ENCODE results near the gene FKBP7. TPM values are rescaled to one million over a fixed set of nuclear protein-coding genes. Genes with fewer than 3 reads are reported as not detected.
A peak's percentile ranks its signal among the peaks of the same experiment; 100 is the strongest.

Gene FKBP7
- total and polyA plus RNA-seq, 2 of the 13 experiments (the other 11 are each of a cell fraction or from before 2014, with no cell fraction given): 12.4 to 14.8 TPM

DNA sequence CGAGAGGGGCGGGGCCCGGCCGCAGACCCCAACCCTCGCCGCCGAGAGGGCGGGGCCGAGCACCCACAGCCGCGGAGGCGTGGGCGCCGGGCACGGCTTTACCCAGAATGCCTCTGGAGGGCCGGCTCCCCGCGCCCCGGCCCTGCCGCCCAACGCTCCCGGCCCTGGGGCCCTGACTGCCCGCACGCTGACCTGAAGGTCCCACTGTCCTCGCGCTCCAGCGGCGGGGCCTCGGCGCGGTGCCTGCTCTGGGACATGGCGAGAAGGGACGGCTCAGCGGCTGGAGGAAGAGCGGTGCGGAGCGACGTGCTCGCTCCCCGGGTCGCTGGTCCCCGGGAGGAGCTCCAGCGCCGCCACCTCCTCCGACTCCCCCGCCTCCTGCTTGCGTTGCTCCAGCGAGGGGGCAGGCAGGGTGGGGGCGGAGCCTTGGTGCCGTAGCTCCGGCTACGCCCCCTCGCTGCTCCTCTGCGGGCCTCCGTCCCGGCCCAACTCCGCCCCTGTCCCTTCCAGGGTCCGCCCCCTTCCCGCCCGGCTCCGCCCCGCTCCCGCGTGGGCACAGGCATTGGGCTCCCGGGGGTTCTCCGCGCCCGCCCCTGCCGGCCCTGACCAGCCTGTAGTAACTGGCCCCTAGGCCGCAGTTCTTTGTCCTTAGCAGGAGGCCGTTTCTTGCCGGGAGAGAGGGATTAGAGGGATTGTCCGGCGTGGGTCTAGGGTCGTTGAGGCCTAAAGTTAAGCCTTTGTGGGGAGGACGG lies 27.4 kb downstream of the FKBP7 start, which contains the start of the genes PJVK and PRKRA (continued):
- TF ChIP-seq, protein P1, sequence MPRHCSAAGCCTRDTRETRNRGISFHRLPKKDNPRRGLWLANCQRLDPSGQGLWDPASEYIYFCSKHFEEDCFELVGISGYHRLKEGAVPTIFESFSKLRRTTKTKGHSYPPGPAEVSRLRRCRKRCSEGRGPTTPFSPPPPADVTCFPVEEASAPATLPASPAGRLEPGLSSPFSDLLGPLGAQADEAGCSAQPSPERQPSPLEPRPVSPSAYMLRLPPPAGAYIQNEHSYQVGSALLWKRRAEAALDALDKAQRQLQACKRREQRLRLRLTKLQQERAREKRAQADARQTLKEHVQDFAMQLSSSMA (CRISPR knock-in tag; IDR thresholded peaks at IDR 0.05): peak; percentile 79; the same call in 1 of the 2 replicates
- TF ChIP-seq, protein P2, sequence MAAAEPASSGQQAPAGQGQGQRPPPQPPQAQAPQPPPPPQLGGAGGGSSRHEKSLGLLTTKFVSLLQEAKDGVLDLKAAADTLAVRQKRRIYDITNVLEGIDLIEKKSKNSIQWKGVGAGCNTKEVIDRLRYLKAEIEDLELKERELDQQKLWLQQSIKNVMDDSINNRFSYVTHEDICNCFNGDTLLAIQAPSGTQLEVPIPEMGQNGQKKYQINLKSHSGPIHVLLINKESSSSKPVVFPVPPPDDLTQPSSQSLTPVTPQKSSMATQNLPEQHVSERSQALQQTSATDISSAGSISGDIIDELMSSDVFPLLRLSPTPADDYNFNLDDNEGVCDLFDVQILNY (CRISPR knock-in tag; conservative IDR thresholded peaks at IDR 0.05): peak; percentile 79
- TF ChIP-seq ZNF7 (CRISPR knock-in tag; IDR thresholded peaks at IDR 0.05) (no peak), KLF13 (CRISPR knock-in tag; IDR thresholded peaks at IDR 0.05) (peak; percentile 86; the same call in 1 of the 2 replicates), ERF (CRISPR knock-in tag; IDR thresholded peaks at IDR 0.05) (peak; percentile 96), MYNN (CRISPR knock-in tag; IDR thresholded peaks at IDR 0.05; ENCODE audit: low read depth) (no peak; the same call in 1 of the 2 replicates), CREM (IDR thresholded peaks at IDR 0.05) (peak; percentile 17; the same call in 1 of the 2 replicates), CREM (CRISPR knock-in tag; IDR thresholded peaks at IDR 0.05) (no peak), MXD4 (CRISPR knock-in tag; IDR thresholded peaks at IDR 0.05) (peak; percentile 95), ZNF354B (CRISPR knock-in tag; IDR thresholded peaks at IDR 0.05) (no peak), ZNF329 (CRISPR knock-in tag; IDR thresholded peaks at IDR 0.05; ENCODE audit: low read depth) (peak; percentile 84; the same call in 1 of the 2 replicates)
- TF ChIP-seq, protein P3, sequence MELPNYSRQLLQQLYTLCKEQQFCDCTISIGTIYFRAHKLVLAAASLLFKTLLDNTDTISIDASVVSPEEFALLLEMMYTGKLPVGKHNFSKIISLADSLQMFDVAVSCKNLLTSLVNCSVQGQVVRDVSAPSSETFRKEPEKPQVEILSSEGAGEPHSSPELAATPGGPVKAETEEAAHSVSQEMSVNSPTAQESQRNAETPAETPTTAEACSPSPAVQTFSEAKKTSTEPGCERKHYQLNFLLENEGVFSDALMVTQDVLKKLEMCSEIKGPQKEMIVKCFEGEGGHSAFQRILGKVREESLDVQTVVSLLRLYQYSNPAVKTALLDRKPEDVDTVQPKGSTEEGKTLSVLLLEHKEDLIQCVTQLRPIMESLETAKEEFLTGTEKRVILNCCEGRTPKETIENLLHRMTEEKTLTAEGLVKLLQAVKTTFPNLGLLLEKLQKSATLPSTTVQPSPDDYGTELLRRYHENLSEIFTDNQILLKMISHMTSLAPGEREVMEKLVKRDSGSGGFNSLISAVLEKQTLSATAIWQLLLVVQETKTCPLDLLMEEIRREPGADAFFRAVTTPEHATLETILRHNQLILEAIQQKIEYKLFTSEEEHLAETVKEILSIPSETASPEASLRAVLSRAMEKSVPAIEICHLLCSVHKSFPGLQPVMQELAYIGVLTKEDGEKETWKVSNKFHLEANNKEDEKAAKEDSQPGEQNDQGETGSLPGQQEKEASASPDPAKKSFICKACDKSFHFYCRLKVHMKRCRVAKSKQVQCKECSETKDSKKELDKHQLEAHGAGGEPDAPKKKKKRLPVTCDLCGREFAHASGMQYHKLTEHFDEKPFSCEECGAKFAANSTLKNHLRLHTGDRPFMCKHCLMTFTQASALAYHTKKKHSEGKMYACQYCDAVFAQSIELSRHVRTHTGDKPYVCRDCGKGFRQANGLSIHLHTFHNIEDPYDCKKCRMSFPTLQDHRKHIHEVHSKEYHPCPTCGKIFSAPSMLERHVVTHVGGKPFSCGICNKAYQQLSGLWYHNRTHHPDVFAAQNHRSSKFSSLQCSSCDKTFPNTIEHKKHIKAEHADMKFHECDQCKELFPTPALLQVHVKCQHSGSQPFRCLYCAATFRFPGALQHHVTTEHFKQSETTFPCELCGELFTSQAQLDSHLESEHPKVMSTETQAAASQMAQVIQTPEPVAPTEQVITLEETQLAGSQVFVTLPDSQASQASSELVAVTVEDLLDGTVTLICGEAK (IDR thresholded peaks at IDR 0.05): no peak
- TF ChIP-seq, protein P3 (CRISPR knock-in tag; IDR thresholded peaks at IDR 0.05): peak; percentile 80; the same call in 1 of the 2 replicates
- TF ChIP-seq, protein P4, sequence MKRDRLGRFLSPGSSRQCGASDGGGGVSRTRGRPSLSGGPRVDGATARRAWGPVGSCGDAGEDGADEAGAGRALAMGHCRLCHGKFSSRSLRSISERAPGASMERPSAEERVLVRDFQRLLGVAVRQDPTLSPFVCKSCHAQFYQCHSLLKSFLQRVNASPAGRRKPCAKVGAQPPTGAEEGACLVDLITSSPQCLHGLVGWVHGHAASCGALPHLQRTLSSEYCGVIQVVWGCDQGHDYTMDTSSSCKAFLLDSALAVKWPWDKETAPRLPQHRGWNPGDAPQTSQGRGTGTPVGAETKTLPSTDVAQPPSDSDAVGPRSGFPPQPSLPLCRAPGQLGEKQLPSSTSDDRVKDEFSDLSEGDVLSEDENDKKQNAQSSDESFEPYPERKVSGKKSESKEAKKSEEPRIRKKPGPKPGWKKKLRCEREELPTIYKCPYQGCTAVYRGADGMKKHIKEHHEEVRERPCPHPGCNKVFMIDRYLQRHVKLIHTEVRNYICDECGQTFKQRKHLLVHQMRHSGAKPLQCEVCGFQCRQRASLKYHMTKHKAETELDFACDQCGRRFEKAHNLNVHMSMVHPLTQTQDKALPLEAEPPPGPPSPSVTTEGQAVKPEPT (CRISPR knock-in tag; IDR thresholded peaks at IDR 0.05; ENCODE audit: low read depth): peak; percentile 41; the same call in 1 of the 2 replicates
- TF ChIP-seq, protein P5, sequence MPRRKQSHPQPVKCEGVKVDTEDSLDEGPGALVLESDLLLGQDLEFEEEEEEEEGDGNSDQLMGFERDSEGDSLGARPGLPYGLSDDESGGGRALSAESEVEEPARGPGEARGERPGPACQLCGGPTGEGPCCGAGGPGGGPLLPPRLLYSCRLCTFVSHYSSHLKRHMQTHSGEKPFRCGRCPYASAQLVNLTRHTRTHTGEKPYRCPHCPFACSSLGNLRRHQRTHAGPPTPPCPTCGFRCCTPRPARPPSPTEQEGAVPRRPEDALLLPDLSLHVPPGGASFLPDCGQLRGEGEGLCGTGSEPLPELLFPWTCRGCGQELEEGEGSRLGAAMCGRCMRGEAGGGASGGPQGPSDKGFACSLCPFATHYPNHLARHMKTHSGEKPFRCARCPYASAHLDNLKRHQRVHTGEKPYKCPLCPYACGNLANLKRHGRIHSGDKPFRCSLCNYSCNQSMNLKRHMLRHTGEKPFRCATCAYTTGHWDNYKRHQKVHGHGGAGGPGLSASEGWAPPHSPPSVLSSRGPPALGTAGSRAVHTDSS (CRISPR knock-in tag; conservative IDR thresholded peaks at IDR 0.05): no peak
